Thyroid gland (tissue), 4 donors: ENCODE results near the gene UQCRC2.

Experiments used
- CTCF ChIP-seq, 6 experiments: fragments of 200-600 bp in 3 of 6; fragments of 450-650 bp in 3 of 6; sonication (generic) in 3 of 6; IDR thresholded peaks; one replicate each; pipeline ENCODE4 v1.5.1; 2016 to 2019; ENCODE audit warnings: antibody characterized with exemption in 6 of 6, mild to moderate bottlenecking in 2 of 6, inconsistent platforms in 1 of 6, moderate library complexity in 1 of 6
- POLR2A ChIP-seq, 2 donors: fragments of 450-650 bp; IDR thresholded peaks; one replicate each; pipeline ENCODE4 v1.6.1; 2017; ENCODE audit warnings: antibody characterized with exemption in 2 of 2, mild to moderate bottlenecking in 2 of 2, moderate library complexity in 1 of 2

- no peak for TF ChIP-seq CTCF (IDR thresholded peaks at IDR 0.05)
- no peak for TF ChIP-seq POLR2A (IDR thresholded peaks at IDR 0.05)
Observed at GRCh38 chr16:21963887-21964286, 10.7 kb downstream of the UQCRC2 start.
